GM12891 (cell line): ENCODE data around the gene SDHAF1.

Experiments used
- PAX5 ChIP-seq: IDR thresholded peaks from 2 replicates; pipeline ENCODE4 v1.6.1; 2011; ENCODE audit warnings: low read length, moderate library complexity, mild to moderate bottlenecking; ENCODE audit not compliant: insufficient read depth, severe bottlenecking
- POLR2A ChIP-seq: IDR thresholded peaks from 2 replicates; pipeline ENCODE4 v1.6.1; 2011; ENCODE audit warnings: low read depth, low read length, control low read depth
- POLR2AphosphoS5 ChIP-seq: IDR thresholded peaks from 2 replicates; pipeline ENCODE4 v1.6.1; 2011; ENCODE audit warnings: low read depth, low read length, control low read depth
- POU2F2 ChIP-seq: IDR thresholded peaks from 2 replicates; pipeline ENCODE4 v1.6.1; 2011; ENCODE audit warnings: low read depth, mild to moderate bottlenecking, control low read depth, low read length, moderate library complexity
- SPI1 ChIP-seq: IDR thresholded peaks from 2 replicates; pipeline ENCODE4 v1.6.1; 2011; ENCODE audit warnings: low read depth, low read length, control low read depth
- TAF1 ChIP-seq: IDR thresholded peaks from 2 replicates; pipeline ENCODE4 v1.6.1; 2011; ENCODE audit warnings: low read depth, low read length, control low read depth

DNA sequence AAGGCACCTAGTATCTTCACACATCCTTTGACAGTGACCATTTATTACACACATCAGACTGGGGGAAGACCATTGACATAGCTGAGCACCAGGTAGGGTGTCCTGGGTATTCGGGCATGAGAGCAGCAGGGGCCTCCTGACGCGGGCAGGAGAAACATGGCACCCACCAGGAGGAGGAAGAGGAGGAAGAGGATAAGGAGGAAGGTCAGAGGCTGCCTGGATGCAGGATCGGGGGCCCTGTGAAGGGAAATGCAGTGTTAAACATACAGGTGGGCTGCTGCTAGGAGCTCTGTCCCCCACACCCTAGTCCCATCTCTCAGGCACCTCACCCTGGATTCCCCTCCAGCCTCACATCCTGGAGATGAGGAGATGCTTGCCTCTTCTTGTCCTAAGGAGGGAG lies 8.3 kb downstream of the SDHAF1 start:
- TF ChIP-seq POLR2AphosphoS5 (no peak), POLR2A (no peak), PAX5 (no peak), TAF1 (no peak), SPI1 (no peak), POU2F2 (no peak)
